Left renal pelvis (tissue), 4 donors: ENCODE data around the gene TBC1D3L. TPM values are rescaled to one million over a fixed set of nuclear protein-coding genes. Genes with fewer than 3 reads are reported as not detected.
"Not testable (repeated sequence)": the region's sequence is repeated elsewhere in the genome, so short reads cannot be mapped to it uniquely, and the experiment has no call there.

Source experiments
- DNase-seq, 4 donors: peaks; one replicate each; pipeline ENCODE4 v3.0.0-alpha.2; 2013; ENCODE audit warnings: low read depth in 4 of 4, low spot score in 3 of 4
- polyA plus RNA-seq, 4 donors: library from polyadenylated mRNA; unstranded; fragments of 120-200 nt; gene quantifications; one replicate each; pipeline ENCODE4 v1.2.1, GENCODE V29; 2013; ENCODE audit not compliant: insufficient read length in 4 of 4

The TBC1D3L gene
- polyA plus RNA-seq = 10 to 100 TPM; 12.5 to 28.5 (median 18.8) TPM

DNA sequence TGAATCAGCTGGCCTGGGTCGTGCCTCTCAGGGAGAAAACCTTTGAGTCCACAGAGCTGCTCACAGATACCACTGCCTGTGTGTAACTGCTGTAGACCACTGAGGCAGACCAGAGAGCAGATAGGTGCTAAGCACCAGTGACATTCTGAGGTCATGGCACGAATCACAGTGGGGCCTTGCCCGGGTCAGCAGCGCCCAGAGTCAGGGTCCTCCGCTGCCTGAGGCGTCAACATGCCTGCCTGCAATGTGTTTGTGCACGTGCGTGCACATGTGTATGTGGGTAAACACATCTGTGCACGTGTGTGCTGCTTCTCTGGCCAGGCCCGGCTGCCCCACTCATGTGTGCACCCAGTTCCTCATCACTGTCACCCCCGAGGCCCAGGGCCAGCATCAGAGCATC lies at the start of gene TBC1D3L:
TSS of gene TBC1D3L (minus strand) at position 101 of the 400 bp plus-strand sequence. CDS start 1,540 bp downstream, outside the sequence.
- not testable (repeated sequence) for DNase-seq

DNA sequence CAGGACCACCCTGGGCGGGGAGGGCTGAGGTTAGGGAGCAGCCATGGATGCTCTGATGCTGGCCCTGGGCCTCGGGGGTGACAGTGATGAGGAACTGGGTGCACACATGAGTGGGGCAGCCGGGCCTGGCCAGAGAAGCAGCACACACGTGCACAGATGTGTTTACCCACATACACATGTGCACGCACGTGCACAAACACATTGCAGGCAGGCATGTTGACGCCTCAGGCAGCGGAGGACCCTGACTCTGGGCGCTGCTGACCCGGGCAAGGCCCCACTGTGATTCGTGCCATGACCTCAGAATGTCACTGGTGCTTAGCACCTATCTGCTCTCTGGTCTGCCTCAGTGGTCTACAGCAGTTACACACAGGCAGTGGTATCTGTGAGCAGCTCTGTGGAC lies 14.8 kb upstream of the TBC1D3L start, which contains the start of gene TBC1D3D:
TSS of gene TBC1D3D (plus strand) at position 301 of the 400 bp plus-strand sequence. CDS start 1,585 bp downstream, outside the sequence.
- DNase-seq = not testable (repeated sequence)

Other genes with a start within 250 kb of the TBC1D3L start
- gene HNF1B, start 244.0 kb downstream of the TBC1D3L start, polyA plus RNA-seq = 100 to 1,000 TPM in 3 of 4 donors, 1 to 10 TPM in 1; 1.5 to 122 (median 114) TPM
- gene TBC1D3K, start 64.6 kb downstream of the TBC1D3L start, polyA plus RNA-seq = 1 to 10 TPM in 1 of 4 donors, not detected in 3; 8.1 TPM
- gene TBC1D3D, start 14.9 kb upstream of the TBC1D3L start, polyA plus RNA-seq = 1 to 10 TPM in 1 of 4 donors, under 1 TPM in 1, not detected in 2; 0.76 to 1.7 TPM
- 1 to 10 TPM in 1 of 4 donors, under 1 TPM in 1, not detected in 2; 0.33 to 3.3 TPM for gene TBC1D3C, start 79.6 kb upstream of the TBC1D3L start, polyA plus RNA-seq
- not detected for gene TBC1D3E, start 138.9 kb upstream of the TBC1D3L start, polyA plus RNA-seq
- gene TBC1D3, start 203.5 kb upstream of the TBC1D3L start, polyA plus RNA-seq = not detected